GM21390 (cell line): ENCODE results near the gene TESMIN.

Source experiments
- ATAC-seq: cut with Tn5 transposase; IDR thresholded peaks from one replicate; pipeline ENCODE4 v1.9.1; 2021; ENCODE audit not compliant: unreplicated experiment

The TESMIN gene

DNA sequence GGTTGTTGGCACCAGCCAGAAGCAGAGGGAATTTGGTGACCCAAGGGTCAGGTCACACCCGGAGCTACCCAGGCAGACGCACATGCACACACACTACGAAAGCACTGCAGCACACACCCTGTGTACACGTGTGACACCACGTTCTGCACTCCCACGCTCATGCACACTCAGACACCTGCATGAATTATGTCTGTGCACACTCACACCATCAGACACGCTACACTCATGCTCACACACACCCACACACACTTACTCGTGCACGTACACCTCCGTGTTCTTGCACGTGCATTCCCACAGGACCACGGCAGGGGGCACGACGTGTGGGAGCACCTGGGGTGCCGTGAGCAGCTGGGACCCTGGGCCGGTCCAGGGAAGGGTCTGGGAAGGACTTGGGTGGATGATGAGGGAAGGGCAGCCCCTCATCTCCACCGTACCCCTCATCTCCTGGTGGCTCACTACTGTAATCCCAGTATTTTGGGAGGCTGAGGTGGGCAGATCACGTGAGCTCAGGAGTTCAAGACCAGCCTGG lies 87.8 kb downstream of the TESMIN start:
- ATAC-seq: no peak

DNA sequence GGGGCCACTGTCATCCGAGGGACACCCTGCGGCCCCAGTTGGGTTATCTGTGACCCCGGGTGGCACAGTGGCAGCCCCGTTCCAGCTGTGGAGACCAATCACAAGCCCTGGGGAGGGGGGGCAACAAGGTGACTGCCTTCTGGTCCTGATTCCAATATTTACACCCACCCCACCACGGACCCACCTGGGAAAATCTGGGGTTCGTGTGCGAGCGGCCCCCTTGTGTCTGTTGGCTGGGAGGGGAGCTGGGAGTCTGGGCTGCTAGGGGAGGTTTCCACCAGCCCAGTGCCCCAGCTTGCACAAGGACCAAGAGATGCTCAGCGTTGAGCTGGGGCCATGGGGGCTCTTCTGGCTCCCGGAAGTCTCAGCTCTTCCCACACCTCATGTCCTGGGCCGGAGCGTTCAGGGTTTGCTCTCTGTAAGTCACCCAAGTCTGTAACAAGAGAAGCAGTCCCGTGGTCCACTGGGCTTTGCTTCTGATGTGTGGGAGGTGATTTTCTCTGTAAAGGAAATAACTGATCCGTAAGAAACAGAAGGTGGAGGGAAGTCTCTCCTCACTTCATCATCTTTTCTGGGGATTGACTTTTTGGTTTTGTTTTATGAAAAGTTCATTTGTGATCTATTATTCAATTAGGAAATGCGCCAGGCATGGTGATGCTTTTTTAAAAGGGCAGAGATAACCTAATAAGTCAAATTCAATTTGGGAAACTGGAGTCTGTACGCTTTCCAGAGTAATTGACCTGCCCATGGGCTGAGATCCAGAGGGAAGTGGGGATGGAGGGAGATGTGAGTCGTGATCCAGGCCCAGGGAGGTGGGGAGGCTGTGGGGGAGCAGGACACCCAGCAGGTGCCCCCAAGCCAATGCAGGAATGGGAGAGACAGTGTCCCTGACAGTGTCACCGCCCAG lies 89.4 kb downstream of the TESMIN start:
- no peak for ATAC-seq

DNA sequence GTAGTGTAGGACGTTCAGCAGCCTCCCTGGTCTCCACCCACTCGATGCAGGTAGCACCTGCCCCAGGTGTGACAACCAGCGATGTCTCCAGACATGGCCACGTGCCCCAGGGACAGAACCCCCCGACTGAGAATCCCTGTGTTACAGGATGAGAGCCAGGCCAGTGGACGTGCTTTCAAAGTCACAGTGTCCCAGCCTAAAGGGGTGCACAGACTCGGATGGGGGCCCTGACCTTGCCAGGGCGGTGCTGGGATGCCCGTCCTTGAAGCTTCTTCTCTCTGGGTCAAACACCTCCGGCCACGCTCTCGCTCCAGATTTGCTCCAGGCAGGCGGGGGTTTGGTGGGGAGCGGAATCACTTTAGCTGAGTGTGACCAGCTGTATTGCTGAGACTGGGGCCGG lies 90.3 kb downstream of the TESMIN start:
- no peak for ATAC-seq

DNA sequence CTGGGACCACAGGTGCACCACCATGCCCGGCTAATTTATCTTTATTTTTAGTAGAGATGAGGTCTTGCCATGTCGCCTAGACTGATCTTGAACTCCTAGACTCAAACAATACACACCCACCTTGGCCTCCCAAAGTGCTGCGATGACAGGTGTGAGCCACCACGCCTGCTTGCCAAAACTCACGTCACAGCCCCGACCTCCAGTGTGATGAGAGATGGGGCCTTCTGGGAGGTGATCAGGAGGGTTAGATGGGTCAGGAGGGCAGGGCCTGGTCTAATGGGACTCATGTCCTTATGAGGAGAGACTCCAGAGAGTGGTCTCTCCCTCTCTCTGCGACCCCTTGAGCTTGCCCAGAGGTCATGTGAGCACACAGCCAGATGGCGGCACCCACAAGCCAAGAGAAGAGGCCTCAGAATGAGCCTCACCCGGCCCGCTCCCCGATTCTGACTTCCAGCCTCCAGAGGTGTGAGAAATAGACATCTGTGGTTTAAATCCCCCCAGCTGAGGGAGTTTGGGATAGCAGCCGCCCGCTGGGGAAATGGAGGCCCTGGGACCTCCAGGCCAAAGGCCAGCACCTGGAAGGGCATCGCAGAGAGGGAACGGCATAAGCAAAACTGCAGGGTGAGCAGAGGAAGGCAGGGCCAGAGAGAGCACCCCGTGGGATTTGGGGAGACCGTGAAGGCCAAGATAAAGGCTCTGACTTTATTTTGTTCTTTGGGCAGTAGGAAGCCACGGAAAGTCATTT lies 91.1 kb downstream of the TESMIN start:
- no peak for ATAC-seq

DNA sequence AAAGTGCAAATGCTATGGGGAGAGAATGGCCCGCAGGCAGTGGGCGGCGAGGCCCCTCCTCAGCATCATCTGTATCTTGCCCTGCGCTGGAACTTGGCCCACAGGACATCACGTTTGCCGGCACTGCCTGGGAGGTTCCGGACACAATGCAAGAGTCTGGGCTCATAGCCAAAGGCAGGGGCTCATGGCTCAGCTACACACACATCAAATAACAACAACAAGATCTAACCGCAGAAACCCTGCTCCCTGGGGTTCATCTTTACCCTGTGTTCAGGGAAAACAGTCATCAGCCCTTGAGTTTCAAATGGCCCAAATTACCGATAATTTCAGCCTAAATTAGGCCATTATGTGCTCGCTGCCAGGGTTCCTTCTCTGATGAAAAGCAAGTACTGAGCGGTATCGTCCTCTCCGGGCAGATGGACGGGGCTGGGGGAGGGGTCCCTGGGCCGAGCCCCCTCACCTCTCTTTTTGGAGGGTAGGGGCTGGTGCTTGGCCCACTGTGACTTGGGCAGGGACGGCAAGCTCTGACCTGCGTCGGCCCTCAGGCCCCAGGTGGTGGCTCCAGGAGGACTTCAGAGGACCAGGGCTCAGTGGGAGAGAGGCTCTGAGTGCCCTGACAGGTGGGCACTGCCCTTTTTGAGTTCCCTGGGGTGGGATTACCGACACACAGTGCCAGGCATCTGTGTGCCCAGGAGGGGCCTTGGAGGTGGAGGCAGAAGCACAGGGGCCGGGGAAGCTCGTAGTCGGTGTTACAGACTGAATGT lies 92.0 kb downstream of the TESMIN start:
- ATAC-seq: no peak

DNA sequence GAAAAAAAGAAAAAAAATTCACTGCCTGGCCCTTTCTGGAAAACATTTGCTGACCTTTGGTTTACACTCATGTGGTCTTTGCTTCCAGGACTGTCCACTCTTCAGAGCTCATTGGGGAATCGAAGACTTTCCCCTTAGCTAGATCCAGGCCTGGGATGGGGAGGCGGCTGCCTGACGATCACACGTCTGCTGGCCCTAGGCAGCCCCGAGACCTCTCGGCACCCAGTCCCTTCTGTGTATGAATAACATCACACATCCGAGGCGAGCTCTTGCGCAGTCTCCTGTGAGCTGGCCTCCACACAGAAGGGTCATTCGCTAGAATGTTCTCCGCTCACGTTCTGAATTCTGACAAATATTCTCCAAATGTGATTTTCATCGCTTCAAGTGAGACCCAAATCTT lies 92.7 kb downstream of the TESMIN start:
- no peak for ATAC-seq

DNA sequence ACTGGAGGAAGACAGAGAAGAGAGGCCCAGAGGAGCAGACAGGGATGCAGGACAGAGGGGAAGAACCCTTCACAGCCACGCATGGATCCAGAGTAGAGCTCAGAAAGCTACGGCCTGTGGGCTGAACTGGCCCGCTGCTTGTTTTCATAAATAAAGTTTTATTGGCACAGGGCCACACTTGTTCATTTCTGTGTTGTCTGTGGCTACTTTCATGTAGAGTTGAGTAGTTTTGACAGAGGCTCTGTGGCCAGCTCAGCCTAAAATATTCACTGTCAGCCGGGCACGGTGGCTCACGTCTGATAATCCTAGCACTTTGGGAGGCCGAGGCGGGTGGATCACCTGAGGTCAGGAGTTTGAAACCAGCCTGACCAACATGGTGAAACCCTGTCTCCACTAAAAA lies 93.2 kb downstream of the TESMIN start:
- no peak for ATAC-seq
